VCaP (cell line): Measurements from ENCODE around the gene IGFL2.
"Not testable (repeated sequence)": the region's sequence is repeated elsewhere in the genome, so short reads cannot be mapped to it uniquely, and the experiment has no call there.

Experiments used
- H3K27ac ChIP-seq: fragments of 450-650 bp; 2 replicates; pipeline ENCODE4 v1.5.1; 2017
- TF ChIP-seq, protein P1 (sequence below): fragments of 450-650 bp; conservative IDR thresholded peaks from 2 replicates; pipeline ENCODE4 v1.5.1; 2017; ENCODE audit warnings: mild to moderate bottlenecking, moderate library complexity

The IGFL2 gene

DNA sequence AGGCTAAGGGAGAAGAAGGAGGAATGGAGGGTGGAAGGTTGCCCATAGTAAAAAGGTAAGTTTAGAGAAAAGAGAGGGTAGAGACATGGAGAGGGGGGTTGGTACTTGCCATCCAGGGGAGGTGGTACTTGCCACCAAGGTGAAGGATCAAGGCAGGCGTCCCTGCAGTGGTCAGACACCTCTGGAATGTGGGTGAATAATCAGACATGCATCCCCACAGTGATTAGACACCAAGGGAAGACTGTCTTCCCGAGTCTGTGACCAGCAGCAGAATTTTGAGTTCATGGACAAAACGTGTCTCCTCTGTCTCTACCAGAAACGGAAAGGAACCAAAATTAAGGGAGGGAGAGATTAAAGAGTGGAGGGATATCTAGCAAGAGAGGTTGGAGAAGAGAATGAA is 54.4 kb downstream of the IGFL2 start:
- H3K27ac ChIP-seq: no peak overlapping the region
- TF ChIP-seq, protein P1, sequence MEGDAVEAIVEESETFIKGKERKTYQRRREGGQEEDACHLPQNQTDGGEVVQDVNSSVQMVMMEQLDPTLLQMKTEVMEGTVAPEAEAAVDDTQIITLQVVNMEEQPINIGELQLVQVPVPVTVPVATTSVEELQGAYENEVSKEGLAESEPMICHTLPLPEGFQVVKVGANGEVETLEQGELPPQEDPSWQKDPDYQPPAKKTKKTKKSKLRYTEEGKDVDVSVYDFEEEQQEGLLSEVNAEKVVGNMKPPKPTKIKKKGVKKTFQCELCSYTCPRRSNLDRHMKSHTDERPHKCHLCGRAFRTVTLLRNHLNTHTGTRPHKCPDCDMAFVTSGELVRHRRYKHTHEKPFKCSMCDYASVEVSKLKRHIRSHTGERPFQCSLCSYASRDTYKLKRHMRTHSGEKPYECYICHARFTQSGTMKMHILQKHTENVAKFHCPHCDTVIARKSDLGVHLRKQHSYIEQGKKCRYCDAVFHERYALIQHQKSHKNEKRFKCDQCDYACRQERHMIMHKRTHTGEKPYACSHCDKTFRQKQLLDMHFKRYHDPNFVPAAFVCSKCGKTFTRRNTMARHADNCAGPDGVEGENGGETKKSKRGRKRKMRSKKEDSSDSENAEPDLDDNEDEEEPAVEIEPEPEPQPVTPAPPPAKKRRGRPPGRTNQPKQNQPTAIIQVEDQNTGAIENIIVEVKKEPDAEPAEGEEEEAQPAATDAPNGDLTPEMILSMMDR: no peak

DNA sequence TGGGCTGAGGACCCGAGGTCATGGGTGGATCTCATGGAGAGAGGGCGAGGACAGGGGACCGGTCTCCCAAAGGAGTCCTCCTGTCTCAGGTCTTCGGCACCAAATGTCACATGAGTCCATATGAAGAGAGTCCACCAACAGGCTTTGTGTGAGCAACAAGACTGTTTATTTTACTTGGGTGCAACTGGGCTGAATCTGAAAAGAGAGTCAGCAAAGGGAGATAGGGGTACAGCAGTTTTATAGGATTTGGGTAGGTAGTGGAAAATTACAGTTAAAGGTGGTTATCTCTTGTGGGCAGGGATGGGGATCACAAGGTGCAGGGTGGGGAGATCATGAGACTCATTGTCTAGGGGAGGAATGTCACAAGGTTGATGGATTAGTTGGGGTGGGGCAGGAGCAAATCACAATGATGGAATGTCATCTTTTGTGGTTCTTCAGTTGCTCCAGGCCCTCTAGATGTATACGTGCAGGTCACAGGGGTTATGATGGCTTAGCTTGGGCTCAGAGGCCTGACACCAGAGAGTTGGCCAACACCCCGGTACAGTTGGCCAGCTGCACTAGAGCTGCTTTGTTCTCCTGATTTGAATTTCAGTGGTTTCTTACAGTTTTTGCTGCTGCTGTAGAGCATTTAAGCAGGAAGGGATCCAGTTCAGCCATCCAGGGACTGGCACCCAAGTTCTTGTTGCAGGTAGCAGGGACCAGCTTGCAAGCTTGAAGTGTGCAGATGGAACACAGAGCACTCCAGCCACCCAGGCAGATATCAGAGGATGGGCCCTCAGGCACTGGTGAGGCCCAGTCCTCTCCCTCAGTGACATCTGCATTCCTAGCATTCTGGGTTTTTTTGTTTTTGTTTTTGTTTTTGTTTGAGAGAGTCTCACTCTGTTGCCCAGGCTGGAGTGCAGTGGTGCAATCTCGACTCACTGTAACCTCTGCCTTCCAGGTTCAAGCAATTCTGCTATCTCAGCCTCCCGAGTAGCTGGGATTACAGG is 55.1 kb downstream of the IGFL2 start:
- H3K27ac ChIP-seq: no peak overlapping the region
- TF ChIP-seq, protein P1: no peak

DNA sequence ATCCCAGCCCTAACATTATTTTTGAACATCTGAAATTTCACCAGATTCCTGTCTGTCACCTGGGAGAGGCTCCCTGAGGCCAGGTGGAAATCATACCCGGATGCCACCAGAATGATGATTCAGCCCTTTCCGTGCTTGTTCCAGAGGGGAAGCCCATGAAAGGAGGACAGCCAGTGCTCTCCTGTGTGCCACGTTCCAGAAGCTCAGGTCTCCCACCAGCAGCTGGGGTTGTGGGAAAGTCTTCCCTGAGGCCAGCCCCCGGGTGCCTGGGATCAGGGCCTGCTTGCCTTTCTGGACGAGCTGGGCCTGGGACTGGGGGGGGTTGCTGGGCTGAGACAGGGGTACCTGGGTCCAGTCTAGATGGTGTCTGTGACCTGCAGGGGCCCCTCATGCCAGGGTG is 56.0 kb downstream of the IGFL2 start:
- TF ChIP-seq, protein P1: no peak
- no peak overlapping the region for H3K27ac ChIP-seq

DNA sequence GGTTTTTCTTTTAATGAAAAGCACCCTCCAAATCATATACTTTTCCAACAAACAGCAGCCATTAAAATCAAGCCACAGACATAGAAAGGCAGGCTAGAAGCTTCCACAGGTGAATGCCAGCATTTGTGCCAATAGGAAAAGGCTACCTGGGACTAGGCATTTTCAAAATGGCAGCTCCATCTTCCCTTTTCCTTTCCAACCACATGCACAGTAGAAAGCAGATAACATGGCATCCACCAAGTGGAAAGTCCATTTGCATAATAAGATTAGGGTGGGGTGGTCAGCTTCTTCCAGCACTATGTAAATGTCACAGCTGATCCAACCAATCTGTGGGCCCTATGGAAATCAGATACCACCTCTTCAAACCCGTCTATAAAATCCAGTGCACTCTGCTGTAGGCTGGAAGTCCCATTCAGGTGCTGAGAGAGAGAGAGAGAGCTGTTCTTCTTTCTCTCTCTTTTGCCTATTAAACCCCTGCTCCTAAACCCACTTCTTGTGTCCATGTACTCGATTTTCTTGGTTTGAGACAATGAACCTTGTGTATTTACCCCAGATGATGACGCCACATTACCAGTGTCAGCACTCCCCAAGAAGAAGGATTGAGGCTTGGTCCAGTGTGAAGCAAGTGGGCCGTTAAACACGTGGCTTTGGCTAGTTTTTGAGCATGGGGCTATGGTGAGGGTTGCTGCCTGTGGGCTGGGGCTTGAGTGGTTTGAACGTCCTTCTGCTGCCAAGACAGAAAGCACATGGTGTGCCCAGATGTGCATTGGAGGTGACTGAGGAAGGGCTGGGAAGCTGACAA is 57.3 kb downstream of the IGFL2 start:
- TF ChIP-seq, protein P1: no peak
- no peak overlapping the region for H3K27ac ChIP-seq

DNA sequence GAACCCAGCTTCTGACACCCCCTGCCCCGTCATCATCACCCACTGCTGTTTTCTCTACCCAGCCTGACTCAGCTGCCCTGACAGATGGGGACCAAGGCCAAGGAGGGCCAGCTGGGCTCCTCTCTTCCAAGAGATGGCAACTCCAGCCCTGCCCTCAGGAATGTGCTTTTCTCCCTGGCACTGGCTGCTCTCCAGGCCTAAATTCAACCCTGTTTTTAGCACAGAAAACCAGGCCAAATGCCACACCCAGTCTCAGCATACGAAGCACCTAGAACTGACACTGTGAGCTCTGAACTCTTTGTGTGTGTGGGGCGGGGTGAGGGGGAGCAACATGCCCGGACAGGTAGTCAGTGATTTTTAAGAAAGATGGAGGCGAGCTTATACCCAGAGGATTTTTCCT is 58.1 kb downstream of the IGFL2 start:
- TF ChIP-seq, protein P1: no peak
- no peak overlapping the region for H3K27ac ChIP-seq

DNA sequence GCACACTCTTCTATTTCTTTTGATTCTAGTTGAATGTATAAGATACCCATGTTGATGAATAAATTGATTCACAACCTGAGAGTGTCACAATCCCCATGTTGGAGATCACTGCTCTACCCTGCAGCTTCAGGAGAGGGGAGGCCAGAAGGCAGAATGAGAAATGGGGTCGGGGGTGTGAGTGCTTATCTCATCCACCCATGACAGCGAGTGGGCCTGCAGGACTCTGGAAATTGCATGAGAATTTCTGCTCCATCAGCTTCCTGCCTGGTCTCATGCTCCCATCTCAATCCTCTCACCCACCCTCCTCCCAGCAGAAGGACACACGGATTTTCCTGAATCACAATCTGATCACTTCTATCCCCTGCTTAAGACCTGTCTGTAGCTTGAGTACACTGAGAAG is 58.6 kb downstream of the IGFL2 start:
- TF ChIP-seq, protein P1: no peak
- H3K27ac ChIP-seq: no peak overlapping the region

DNA sequence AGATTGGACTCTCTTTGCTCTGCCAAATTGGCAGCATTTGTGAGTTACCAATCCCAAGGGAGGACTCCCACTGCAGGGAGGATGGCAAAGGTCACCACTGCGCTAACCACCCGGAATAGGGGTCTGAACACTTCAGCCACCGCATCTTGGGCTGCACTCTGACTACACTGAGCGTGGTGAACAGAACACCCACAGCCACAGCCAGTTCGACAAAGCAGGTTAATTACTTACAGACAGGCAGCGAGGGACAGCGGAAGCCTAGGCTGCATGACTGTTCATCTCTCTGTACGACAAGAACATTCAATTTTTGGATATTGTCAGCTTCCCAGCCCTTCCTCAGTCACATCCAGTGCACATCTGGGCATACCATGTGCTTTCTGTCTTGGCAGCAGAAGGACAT is 59.8 kb downstream of the IGFL2 start:
- H3K27ac ChIP-seq: not testable (repeated sequence)
